ELF-1 (cell line): ENCODE data around the gene CARD16.
"Not testable (repeated sequence)": the region's sequence is repeated elsewhere in the genome, so short reads cannot be mapped to it uniquely, and the experiment has no call there.

Experiments
- DNase-seq: peaks from one replicate; pipeline ENCODE4 v3.0.0-alpha.2; 2016; ENCODE audit warnings: low read depth, low spot score

The CARD16 gene

DNA sequence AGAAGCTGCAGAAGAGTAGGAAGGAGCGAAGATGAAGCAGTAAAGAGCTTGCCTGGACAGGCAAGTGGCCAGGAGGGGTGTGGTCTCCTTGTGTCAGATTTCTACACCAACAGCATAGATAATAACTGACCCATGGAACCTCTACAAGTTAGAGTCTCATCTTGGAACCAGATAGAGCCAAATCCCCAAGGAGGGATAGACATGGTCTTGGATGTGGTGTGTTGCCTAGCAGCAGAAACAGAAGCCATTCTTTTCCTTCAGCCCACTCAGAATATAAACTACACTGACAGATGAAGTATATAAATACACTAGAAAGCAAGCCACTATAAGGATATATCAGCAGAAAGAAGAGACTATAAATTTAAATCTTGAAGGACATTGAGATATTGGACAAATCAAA is 4.3 kb upstream of the CARD16 start:
- no peak for DNase-seq

DNA sequence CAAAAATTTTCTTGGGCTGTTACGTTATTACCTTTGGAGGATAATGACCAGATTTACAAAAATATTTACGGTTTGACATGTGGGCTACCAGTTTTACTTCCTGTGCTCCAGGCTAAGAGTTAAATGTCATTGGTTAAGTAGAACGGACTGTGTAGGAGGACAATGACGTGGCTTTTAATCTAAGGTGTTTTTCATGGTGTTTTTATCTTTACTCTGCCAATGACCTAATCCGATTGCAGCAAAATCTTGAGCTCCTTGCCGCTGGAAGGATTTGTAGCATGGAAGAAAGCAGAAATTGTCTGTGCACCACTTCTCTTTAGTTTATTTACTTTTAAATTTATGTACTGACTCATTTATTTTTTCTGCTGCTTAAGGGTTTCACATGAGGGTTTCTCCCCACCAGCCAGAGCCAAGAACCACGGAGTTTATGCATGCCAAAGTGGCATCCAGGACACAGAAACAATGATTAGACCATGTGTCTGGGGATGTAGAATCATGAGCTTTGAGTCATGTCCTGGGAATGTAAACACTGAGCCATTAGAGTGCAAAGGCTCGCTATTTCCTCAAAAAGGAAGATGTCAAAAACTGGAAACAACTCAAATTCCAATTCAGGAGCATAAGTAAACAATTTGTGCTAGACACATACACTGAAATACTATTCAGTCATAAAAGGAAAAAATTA is 1.9 kb upstream of the CARD16 start:
- DNase-seq, result peak; percentile 37

DNA sequence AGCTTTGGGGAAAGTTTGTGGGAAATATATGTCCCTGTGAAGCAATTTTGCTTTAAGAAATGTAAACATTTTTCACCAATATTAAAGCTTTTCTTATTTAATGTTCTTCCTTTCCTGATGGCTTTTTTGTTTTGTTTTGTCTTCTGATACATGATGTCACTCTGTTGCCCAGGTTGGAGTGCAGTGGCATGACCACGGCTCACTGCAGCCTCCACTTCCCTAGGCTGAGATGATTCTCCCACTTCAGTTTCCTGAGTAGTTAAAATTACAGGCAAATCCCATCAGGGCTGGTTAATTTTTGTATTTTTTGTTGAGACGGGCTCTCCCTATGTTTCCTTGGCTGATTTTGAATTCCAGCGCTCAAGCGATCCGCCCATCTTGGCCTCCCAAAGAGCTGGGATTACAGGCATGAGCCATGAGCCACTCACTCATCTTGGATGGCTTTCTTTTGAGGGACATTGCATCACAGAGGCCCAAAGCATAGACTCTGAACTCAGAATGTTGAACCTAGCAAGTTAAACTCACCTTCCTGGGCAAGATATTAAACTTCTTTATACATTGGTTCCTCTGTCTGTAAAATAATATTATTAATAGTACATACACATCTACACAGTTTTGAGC is 651 bp upstream of the CARD16 start:
- DNase-seq, result no peak

DNA sequence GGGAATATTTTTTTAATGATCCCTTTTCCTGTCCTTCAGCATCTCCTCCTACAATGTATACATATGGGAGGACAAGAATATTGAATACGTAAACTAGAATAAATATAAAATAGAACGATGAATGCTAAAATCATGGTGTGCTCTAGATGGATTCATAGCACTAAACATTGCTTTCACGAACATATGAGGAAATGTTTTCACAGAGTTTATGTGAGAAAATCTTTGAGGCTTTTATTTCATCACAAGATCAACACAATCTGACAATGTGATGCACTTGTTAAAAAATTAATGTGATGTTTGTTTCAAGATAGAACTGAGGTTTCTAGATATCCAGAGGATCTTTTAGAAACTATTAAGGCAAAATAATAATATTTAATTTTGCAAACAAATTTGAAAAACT is 3.0 kb downstream of the CARD16 start:
- DNase-seq, result no peak

DNA sequence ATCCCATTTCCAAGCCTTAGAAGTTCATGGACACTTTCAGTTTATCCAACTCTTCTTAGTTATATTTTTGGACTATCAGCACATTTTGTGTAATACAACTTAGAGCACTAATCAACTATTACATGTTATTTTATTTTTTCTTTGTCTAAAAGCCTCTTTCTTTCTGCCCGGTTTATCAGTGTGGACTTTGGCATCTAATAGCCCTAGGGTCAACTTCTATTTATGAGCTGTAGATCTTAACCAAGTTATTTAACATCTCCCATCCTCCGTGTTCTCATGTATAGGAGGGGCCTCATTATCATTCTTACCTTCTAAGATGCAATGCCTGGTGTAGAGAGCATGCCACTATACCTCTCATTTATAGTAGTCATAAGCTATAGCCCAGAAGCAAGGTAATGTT is 4.4 kb downstream of the CARD16 start:
- DNase-seq, result no peak

DNA sequence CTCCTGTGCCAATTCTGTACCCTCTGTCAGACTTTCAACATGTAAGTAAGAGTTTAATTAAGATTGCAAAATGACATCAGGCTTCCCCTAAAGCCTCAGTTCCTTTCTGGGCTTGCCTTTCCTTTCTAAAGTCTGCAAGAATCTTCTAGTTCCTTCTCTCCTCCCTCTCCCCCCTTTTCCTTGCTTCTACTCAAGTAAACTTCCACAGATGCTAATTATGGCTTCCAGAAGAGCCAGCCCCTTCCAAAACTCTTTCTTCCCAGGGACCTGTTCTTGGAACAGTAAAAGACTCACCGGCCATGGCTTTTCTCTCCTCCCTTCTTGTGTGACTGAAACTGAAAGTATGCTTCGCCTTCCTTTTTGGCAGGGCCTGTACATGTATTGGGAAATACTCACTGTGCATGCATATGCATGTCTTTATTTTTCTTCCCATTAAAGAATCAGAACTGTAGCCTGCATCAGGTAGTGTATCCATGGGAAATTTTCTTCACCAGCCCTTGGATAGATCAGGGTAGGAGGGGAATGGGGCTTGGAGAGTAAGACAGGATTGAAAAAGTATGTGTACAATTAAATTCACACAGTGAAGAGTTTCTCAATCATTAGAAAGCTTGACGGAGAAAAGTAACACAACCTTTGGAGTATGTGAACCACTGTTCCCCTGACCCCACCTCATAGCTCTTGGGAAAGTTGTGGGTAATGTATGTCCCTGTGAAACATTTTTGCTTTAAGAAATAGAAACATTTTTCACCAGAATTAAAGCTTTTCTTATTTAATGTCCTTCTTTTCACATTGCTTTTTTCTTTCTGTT is 10.1 kb downstream of the CARD16 start, which contains the start of gene CASP1:
CASP1 (minus strand) TSS at position 332 of the 808 bp plus-strand sequence; CDS start at position 301, 31 bp downstream.
- DNase-seq, result no peak

DNA sequence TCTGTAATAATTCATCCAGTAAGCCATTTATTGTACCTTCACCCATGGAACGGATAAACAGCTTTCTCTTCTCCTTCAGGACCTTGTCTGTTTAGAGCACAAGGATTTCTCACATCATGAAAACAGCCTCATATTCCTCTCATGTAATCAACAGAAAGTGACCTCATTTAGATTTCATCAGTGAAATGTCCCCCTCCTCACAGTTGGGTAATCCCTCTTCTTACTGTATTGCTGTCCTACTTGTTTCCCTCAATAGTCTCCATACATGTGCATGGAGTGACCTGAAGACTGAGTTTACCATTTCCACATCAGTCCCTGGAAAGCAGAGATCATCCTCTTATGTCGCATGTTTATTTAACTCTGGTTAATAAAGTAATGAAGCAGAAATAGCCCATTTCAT is 10.7 kb downstream of the CARD16 start:
- not testable (repeated sequence) for DNase-seq

DNA sequence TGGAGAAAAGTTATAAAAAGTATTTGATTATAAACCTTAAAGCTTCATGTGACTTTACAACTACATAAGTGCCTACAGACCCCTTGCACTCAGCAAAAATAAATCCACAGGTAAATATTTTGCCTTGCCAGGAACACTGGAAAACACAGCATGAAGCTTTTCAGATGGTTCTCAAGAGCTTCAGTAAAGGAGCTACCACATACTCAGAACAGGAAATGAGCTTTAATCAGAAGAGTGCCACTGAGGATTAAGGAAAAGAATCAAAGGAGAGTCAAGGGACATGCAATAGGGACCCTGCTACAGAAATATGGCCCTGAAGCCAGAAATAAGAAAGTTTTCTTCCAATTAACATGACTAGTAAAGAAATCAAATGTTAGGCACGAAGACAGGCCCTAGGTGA is 11.4 kb downstream of the CARD16 start:
- no peak for DNase-seq

DNA sequence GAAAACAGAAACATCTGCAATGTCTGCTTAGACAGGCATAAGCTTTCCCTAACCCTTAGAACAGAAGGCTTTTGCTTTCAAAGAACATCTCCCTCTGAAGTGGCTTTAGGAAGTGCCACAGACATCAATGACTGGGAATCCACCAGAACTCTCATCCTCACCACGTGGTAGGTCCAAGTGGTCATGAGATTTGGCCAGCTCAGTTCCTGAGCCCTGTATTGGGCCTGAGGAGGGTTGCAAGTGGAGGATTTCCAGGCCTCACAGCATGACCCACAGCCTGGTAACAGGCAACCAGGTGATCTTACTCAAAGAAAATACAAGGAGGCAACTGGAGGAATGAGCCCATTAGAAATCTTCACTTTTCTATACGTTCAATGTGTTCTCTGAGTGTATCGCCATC is 11.8 kb downstream of the CARD16 start:
- DNase-seq, result no peak

DNA sequence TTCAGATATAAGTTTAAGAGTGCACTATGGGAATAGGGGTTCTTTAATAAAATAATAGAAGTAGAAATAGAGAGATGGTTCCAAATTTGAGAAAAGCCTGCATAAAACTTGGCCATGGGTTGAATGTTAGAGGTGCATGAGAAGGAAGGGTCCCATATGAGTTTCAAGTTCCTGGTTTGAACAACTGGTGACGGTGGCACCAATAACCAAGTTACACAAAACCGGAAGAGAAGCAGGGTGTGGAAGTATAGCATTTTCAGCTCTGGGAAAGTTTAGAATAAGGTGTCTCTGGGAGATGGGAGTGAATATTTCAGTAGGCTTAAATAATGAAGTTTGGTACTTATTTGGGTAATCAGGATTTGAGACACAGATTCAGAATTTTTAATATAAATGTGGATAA is 12.6 kb downstream of the CARD16 start:
- no peak for DNase-seq

DNA sequence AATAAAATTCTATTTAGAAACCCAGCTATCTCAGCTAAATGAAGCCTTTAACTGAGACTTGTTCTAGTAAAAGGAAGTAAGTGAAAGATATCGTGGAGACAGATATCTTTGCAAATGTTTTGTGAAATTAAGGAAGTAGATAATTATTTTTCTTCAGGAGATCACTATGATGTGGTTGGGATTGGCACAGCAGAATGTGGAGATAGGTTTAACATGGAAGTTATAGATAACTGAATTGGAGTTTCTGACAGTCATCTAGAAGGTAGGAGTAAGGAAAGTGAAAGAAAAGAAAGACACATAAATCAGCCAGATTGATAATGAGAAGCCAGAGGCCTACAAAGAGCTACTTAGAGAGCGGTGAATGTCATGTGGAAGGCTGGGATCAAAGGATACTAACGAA is 17.5 kb downstream of the CARD16 start:
- DNase-seq, result no peak

DNA sequence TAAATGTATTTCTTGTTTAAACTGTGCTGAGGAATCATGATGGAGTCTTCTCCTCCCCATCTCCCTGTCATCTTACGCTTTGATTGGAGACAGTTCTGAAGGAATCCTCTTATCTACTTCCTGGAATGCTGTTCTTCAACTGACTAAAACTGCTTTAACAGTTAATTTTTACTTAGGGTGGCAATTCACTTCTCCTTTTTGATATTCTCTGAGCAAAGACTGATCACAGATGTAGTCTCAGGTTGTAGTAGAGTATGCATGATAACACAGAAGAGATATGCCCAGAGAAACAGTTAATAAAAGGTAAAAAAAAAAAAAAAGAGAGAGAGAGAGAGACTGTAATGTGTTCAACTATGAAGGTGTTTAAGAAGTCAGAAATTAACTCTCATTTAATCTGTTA is 20.7 kb downstream of the CARD16 start:
- DNase-seq, result no peak

DNA sequence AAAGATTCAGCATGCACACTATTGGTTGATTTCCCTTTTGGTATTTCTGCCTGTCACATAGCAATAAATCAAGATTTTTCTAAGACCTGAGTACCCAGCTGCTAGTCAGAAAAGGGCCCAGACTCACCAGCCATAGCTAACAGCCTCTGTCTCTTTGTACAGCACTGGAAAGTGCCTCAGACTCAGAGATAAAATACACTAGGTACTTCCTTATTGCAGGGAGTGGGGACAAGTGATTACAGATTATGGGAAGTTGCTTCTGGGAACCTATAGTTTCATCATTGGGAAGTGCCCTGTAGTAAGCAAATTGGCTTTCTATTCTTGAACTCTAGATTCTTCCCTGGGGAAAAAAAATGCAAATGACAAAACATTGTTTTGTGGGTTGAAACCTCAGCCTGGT is 22.1 kb downstream of the CARD16 start, which contains the start of gene CASP5:
CASP5 (minus strand) TSS at position 166 of the 400 bp plus-strand sequence; CDS start at position 134, 32 bp downstream.
- no peak for DNase-seq

DNA sequence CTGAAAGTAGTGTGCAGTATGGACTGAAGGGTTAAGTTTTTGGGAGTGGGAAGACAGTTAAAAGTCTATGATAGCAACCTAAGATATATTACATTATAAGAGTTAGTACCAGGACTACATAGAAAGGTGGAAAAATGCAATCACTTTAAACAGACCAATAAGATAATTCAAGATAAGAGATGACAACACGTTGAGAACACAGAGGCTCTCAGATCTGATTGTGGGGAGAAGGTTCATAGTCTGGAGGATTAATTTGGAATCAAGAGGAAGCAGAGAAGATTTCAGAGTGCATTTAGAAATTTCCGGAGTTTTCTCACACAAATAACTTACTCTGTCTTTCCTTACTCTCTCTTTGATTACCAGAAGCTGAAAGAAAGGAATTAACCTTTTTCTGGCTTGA is 22.6 kb downstream of the CARD16 start:
- DNase-seq, result no peak

DNA sequence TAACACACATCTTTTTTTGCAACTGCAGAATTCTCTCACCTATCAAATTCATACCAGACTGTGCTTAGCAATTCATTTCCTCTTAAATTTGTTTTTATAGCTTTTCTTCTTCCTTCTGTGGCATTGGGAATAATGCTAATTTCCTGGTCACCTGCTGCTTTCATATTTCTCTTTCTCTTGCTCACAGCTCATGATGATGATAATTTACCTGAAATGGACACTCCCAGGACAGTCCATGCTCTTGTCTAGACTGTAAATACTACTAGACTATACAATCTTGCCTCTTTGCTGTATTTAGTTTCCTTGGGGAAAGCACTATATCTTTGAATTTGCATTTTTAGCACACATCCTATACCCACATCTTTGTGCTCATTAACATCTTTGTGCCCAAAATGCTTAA is 37.7 kb downstream of the CARD16 start:
- DNase-seq, result no peak

DNA sequence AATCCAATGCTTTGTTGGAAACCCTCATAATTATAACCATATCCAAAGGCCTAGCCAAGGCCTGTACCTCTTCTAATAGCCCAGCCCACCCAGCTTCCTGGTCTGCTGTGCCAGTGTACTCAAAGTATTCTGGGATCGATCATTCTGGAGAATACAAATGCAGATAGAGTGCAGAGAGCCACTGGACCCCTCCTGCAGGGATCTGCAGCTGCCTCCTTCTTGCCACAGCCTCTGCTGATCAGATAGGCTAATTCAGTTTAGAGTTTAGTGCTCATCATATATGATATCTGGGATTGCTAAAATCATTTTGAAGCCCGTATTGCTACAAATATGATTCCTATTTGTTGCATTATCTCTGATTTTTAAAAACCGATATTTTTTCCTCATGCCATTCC is 39.7 kb downstream of the CARD16 start:
- no peak for DNase-seq

DNA sequence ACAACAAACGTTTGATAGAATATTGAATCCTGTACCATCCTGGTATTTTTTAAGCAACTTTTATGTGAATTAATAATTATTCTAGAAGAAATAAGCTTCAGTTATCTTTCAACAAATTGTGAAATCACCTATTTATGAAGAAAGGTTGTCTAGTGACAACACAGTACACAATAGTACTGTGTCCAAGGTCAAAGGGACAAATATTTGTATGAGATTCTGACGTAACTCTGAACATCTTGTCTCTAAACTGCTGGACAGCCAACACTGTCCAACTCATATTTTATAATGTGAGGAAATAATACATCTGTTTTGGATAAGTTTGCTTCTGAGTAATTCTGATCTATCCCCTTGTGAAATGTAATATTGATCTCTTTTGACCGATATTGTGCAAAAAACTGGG is 41.1 kb downstream of the CARD16 start:
- DNase-seq, result no peak

DNA sequence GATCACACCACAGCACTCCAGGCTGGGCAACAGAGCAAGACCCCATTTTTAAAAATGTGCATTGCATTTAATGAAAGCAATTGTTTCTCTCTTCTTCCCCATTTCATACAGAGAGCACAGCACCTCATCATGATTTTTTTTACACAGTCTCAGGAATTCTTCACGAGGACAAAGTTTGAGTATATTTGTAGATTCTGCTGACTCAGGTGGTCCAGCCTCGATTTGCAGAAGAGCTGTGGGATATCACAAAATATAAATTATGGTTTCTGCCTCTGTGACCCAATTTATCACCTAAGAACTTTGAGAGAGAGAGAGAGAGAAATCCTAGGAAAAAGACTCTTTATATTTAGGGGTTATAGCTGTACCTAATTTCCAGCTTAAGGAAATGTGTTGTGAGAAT is 42.0 kb downstream of the CARD16 start:
- DNase-seq, result no peak

DNA sequence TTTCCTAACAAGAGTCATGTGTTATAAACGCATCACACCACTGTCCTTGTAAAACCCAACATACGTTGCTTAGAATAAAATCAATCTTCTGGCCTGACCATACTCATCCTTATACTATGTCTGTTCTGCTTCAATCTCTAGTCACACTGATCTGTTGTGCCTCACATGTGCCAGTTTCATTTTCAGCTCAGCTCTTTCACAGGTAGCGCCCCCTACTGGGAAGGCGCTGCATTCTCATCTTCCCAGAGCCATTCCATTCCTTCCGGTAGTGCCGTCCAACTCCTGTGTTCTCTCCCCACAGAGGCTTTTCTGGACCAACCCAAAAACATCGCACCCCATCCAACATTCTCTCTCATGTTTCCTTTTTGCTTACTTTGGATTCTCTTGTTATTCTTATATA is 44.3 kb downstream of the CARD16 start:
- peak; percentile 64 for DNase-seq

DNA sequence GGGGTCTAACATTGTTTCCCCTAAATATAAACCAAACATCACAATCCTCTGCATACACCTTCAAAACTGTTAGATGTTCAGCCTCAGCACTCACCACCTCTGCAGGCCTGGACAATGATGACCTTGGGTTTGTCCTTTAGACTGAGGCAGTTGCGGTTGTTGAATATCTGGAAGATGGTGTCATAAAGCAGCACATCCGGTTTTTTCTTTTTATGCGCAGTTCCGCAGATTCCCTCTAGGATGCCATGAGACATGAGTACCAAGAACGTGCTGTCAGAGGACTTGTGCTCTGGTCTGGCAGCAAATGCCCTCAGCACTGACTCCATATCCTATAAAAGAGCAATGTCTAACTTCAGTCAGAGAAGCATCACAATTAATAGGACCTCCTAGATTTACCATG is 45.0 kb downstream of the CARD16 start:
- DNase-seq, result peak; percentile 23

DNA sequence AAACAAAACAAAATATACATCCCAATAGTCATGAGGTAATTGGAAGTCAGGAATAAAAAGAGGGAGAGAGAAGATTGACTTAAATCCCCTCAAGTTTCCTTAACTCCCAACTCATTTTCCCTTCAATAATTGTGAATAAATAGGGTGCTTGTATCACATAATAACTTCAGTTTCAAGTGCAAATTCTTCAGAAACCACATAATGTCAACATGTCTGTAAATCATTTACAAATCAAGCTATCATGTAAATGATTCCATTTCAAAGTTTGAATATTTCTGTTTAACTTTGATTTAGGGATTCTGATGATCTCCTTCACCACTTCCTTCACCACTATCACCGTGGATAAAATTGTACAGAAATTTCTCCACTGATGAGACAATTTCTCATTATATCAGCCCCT is 45.4 kb downstream of the CARD16 start:
- no peak for DNase-seq

DNA sequence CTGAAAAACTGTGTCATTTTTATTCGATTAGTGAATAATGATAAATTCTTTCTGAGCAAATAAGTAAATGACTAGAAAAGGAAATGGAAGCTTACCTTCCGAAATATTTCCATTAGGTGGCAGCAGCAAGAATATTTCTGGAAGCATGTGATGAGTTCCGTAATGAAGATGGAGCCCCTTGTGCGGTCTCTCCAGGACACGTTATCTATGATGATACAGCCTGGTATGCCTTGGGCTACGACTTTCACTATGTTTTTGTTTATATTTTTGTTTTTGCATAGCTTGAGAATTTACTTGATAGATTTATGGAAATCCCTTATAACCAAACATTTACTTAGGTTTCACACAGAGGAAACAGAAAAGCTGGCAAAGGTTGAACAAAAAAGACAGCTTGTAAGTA is 47.8 kb downstream of the CARD16 start:
- DNase-seq, result no peak

DNA sequence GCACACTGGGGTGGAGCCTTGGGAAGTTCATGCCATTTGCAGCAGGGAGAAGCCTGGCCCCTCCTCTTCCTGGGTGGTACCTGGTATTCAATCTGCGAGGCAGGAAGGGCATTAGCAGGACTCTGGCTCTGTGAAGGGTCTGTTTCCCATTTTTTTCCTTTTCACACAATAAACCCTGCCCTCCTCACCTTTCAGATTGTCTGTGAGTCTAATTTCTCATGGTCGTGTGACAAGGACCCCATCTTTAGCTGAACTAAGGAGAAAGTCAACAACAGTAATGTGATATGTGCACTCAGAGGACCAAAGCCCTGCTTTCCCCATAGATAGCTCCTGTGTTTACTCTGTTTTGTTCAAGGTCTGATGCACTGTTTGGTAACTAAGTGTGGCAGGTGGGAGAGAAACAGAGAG is 50.1 kb downstream of the CARD16 start:
- DNase-seq, result no peak
